ENCODE measurements around the gene S100A2. TPM values are rescaled to one million over a fixed set of nuclear protein-coding genes. Genes with fewer than 3 reads are reported as not detected.

The S100A2 gene
- 1.4 TPM for total RNA-seq

DNA sequence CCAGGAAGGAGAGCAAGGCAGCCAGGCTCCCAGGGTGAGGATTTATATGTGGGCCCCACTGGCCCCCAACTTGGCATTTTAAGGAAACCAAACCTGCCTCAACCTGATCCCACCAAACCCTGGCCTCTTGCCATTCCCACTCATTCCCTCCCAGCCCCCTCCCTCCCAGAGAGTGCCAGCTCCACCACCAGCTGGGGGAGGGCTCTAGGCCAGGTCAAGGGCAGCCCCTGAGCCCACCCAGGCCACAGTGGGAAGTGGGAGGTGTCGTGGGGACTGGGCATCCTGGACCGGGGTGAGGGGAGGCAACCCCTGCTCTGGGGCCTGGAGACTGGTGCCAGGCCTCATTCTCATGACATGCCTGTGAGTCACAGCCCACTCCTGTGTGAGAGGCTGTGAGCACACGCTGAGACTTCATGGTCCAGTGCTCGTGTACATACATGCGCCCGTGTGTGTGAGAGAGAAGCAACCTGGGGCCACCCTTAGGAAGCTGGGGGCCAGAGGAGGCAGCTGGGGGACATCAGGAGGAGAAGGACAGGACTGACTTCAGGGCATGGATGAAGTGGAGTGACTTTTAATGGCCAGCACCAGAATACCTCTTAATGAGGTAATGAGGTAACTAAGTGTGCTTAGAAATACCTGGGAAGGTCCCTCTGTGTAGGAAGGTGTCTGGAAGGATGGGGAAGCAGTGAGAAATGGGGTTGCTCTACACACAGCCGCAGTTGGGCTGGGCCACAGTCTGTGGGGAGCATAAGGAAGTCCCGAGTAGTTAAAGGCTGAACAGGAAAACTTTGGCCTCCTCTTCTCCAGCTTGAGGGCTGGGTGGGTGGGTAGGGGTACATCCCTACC lies at the start of gene S100A2:
TSS of gene S100A2 (minus strand) at position 316 of the 846 bp plus-strand sequence. CDS start 1,967 bp downstream, outside the sequence.
- DNase-seq (ENCODE audit: low spot score): no peak

GRCh38 chr1:153615406-153615805 lies 49.8 kb upstream of the S100A2 start:
- no peak for DNase-seq (ENCODE audit: low spot score)

DNA sequence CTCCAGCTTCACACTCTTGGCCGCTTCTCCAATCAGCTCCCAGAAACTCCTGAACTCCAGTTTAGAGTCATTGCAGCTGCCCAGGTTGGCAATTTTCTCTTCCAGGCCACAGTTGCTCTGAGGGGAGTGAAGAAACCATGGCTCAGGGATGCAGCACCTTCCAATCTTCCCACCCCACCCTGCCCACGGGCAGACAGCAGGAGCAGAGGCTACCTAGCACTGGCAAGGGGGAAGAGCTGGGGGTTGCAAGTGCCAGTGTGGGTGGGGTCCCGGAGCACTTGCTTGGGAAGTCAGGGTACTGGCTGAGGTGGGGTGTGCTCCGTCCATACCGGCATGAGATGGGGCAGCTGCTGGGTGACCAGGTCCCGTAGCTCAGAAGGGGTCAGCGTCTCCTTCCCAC lies 49.3 kb upstream of the S100A2 start:
- DNase-seq (ENCODE audit: low spot score): no peak

- no peak for DNase-seq (ENCODE audit: low spot score)
Measured at GRCh38 chr1:153614189-153614900, 48.7 kb upstream of the S100A2 start.

- DNase-seq (ENCODE audit: low spot score): no peak
Measured at GRCh38 chr1:153613406-153613805, 47.8 kb upstream of the S100A2 start.

DNA sequence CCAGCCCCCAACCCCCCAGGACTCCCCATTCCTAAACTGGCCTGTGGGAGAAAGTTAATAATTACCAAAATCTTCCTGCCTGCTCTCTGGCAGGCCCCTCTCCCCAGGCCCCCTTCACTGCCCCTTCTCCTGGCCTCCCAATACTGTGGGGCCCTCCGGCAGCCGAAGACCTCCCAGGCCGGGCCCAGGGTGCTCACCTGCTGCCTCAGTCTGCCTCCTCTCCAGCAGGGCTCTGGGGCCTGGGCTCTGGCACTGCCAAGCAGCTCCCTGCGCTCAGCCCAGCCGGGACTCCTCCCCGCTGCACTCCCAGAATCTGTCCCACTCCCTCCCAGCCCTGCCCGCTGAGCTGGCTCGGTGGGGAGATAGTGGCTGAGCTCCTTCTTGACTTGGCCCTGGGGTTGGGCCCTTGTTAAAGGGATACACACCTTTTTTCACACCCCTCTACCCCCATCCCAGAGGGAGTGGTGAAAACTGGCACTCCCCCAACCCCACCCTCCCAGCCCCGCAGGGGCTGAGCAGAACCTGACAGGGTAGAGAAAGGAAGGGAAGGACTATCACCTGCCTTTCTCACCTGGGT lies 47.2 kb upstream of the S100A2 start, which contains the start of gene S100A16:
TSS of gene S100A16 (minus strand) at position 383 of the 577 bp plus-strand sequence. CDS start 4,986 bp downstream, outside the sequence.
- peak; percentile 71 for DNase-seq (ENCODE audit: low spot score)

DNA sequence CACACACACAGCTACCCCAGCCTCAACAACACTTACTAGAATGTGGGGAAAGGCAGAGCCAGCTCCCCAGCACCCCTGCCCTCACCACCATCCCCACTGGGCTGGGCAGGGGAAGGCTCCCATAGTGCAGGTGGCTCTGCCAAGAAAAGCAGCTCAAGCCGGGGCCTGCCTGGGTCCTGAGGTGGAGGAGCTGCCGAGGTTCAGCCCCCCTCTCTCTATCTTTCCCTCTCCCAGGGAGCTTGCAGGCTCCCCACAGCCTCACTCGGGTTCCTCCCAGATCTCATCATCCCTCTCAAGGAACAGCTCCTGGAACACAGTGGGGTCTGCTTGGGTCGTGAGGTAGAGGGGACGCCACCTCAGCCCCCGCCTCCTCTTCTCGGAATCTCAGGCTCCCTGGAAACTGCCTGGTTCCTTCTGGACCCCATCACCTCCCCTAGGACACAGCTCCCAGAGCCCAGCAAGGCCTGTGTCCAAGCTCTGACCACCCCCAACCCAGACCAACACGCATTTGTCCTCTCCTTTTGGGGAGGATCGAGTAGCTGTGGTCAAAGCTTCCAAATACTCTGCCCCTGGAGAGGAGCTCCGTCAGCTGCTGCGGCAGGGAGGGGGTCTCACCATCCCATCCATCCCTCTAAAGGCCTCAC lies 46.6 kb upstream of the S100A2 start:
- no peak for DNase-seq (ENCODE audit: low spot score)

GRCh38 chr1:153611356-153611755 lies 45.7 kb upstream of the S100A2 start:
- DNase-seq (ENCODE audit: low spot score): no peak

DNA sequence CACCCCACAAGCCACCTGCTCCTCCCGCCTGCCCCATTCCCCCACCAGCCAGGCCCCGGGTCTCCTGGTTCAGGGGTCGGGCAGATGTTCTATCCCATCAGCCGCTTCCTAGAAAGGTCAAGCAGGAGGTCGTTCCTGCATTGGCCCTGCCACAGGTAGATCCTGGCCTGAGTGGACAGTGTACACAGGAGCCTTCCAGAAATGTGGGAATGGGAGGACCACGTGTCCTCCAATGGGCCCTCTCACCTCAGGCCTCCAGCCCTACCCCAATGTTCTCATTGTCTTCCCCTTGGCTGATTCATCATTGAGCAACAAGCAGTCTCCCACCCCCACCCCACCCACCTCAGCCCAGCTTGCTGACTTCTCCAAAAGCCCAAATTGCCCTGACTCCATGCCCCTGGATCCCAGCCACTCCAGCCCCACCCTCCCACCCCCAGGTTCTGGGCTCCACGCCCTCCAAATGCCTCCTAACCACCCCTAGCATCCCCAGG lies 45.2 kb upstream of the S100A2 start:
- DNase-seq (ENCODE audit: low spot score): no peak

- no peak for DNase-seq (ENCODE audit: low spot score)
Measured at GRCh38 chr1:153610334-153610733, 44.7 kb upstream of the S100A2 start.

- DNase-seq (ENCODE audit: low spot score): no peak
Measured at GRCh38 chr1:153609585-153609907, 43.9 kb upstream of the S100A2 start.

GRCh38 chr1:153608742-153609584 lies 43.3 kb upstream of the S100A2 start:
- peak; percentile 73 for DNase-seq (ENCODE audit: low spot score)

DNA sequence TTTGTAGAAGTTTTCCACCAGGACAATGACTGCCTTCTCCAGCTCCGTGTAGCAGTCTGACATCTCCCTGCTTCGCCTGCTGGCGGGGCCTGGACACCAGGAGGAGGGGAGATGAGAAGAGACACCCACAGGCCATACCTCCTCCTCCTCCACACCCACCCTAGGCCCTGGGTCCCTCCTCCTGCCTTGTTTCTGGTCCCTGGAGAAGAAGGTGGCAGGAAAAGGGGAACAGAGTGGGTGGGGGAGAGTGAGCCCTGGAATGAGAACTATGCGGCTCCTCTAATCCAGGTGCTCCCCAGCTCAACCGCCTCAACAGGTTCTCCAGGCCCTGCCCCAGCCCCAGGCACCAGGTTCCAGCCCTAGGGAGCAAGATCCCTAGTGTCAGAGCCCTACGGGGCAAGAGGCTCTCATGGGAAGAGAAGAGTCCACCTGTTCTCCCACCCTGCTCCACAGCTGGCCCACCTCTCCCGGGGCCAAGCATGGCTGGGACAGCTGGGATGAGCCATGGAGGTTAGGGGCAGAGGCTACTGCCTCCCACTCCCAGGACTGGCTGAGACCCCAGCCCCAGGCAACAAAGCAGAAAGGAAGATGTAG lies 42.5 kb upstream of the S100A2 start:
- no peak for DNase-seq (ENCODE audit: low spot score)

GRCh38 chr1:153607381-153607780 lies 41.7 kb upstream of the S100A2 start:
- no peak for DNase-seq (ENCODE audit: low spot score)

DNA sequence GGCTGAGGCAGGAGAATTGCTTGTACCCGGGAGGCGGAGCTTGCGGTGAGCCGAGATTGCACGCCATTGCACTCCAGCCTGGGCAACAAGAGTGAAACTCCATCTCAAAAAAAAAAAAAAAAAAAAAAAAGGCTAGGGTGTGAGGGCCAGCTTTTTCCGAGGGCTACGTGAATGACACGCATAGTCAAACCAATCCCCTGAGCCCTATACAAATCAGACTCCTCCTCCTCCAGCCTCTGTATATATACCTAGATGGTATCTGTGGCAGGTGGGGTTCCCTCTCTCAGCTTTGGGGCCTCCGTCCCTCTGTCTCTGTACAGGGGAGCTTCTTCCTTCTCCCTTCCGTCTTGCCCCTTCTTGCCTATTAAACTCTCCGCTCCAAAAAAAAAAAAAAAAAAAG lies 40.5 kb upstream of the S100A2 start:
- no peak for DNase-seq (ENCODE audit: low spot score)

DNA sequence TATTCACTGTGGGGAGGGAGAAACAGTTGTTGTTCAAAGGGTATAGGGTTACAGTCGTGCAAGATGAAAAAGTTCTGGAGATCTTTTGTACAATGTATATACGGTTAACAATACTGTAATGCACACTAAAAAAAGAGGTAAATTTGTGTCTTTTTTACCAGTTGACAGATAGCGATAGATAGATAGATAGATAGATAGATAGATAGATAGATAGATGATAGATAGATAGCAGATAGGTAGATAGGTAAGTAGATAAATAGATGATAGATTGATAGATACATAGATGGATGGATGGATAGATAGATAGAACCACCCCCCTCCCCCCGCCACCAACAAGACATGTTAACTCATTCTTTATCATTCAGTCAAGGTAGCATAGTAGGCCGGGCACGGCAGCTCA lies 37.1 kb upstream of the S100A2 start:
- DNase-seq (ENCODE audit: low spot score): no peak

DNA sequence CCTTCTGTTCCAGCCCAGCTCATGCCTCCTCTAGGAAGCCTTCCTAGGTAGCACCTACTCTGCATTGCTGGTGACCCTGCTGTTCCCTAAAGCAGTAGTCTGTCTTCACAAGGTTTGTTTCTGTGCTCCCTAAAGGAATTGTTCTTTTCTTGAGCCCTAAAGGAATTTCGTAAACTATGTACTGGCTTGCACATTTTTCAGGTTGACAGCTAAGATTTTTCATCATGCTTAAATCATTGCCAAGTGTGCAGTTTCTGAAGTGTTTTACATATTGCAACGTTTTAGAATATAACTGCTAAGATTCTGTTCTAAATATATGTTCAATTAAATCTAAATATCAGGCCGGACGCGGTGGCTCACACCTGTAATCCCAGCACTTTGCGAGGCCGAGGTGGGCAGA lies 34.2 kb upstream of the S100A2 start:
- DNase-seq (ENCODE audit: low spot score): no peak

GRCh38 chr1:153598309-153599172 lies 32.9 kb upstream of the S100A2 start:
- no peak for DNase-seq (ENCODE audit: low spot score)

- no peak for DNase-seq (ENCODE audit: low spot score)
Measured at GRCh38 chr1:153597206-153597605, 31.6 kb upstream of the S100A2 start.

DNA sequence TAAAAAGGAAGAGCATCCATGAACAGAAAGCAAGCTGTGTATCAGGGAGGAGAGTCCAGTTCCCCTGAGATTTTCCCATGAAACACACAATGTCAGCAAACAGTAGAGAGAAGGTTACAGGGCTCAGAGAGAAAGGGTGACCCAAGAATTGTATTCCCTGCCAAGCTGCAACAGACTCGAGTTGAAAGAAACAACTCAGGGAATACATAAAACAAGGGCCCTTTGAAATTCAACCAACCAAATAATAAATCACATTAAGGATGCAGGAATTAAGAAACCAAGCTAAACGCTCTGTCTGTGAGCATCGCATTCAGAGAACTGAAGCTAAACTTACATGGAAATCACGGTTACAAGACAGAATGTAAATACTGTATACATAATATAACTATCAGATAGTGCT lies 27.1 kb upstream of the S100A2 start:
- no peak for DNase-seq (ENCODE audit: low spot score)

Data from mucosa of gallbladder (tissue), 1 donor.